Measurements from ENCODE around the gene TMEM131.

The TMEM131 gene

GRCh38 chr2:97711394-97711711, 284.4 kb downstream of the TMEM131 start:
- Mint-ChIP-seq H3K27ac (peak overlapping the region in 2 of 3 experiments; percentile 15 to 68), H3K9me3 (no peaks in the 10 kb centered on the region)

GRCh38 chr2:97708608-97709007, 287.1 kb downstream of the TMEM131 start:
- Mint-ChIP-seq H3K9me3 (no peaks in the 10 kb centered on the region), H3K4me3 (no peak overlapping the region), H3K27me3 (ENCODE audit: low read depth) (peaks cover 3% of the 10 kb centered on the region)

More at GRCh38 chr2:97711394-97711711, 284.4 kb downstream of the TMEM131 start:
- peaks cover 3% of the 10 kb centered on the region for H3K27me3 Mint-ChIP-seq (ENCODE audit: low read depth)
- peaks cover 18% of the 10 kb centered on the region for H3K4me1 Mint-ChIP-seq
- no peak overlapping the region for H3K4me3 Mint-ChIP-seq
- no peaks in the 10 kb centered on the region for H3K36me3 Mint-ChIP-seq (ENCODE audit: low read depth)
- TF ChIP-seq CTCF (IDR thresholded peaks at IDR 0.05; ENCODE audit: unreplicated experiment in 3 of 3): no peak

GRCh38 chr2:97708048-97708380, 287.7 kb downstream of the TMEM131 start:
- peaks cover 3% of the 10 kb centered on the region for H3K27me3 Mint-ChIP-seq (ENCODE audit: low read depth)
- H3K36me3 Mint-ChIP-seq (ENCODE audit: low read depth): no peaks in the 10 kb centered on the region
- no peak overlapping the region for H3K4me3 Mint-ChIP-seq
- H3K27ac Mint-ChIP-seq: no peak overlapping the region
- no peak for TF ChIP-seq CTCF (IDR thresholded peaks at IDR 0.05; ENCODE audit: unreplicated experiment in 3 of 3)
- no peaks in the 10 kb centered on the region for H3K9me3 Mint-ChIP-seq
- H3K4me1 Mint-ChIP-seq: peaks cover 10% of the 10 kb centered on the region

More at GRCh38 chr2:97708608-97709007, 287.1 kb downstream of the TMEM131 start:
- no peak for TF ChIP-seq CTCF (IDR thresholded peaks at IDR 0.05; ENCODE audit: unreplicated experiment in 3 of 3)
- H3K36me3 Mint-ChIP-seq (ENCODE audit: low read depth): no peaks in the 10 kb centered on the region
- no peak overlapping the region for H3K27ac Mint-ChIP-seq
- peaks cover 14% of the 10 kb centered on the region for H3K4me1 Mint-ChIP-seq

- peaks cover 3% of the 10 kb centered on the region for H3K27me3 Mint-ChIP-seq (ENCODE audit: low read depth)
- peaks cover 10% of the 10 kb centered on the region for H3K4me1 Mint-ChIP-seq
- no peaks in the 10 kb centered on the region for H3K36me3 Mint-ChIP-seq (ENCODE audit: low read depth)
- TF ChIP-seq CTCF (IDR thresholded peaks at IDR 0.05; ENCODE audit: unreplicated experiment in 3 of 3): no peak
- no peak overlapping the region for H3K27ac Mint-ChIP-seq
- no peaks in the 10 kb centered on the region for H3K9me3 Mint-ChIP-seq
- H3K4me3 Mint-ChIP-seq: no peak overlapping the region
Observed at GRCh38 chr2:97707362-97708047, 288.2 kb downstream of the TMEM131 start.

- no peaks in the 10 kb centered on the region for H3K9me3 Mint-ChIP-seq
- H3K36me3 Mint-ChIP-seq (ENCODE audit: low read depth): no peaks in the 10 kb centered on the region
- H3K4me3 Mint-ChIP-seq: no peak overlapping the region
- H3K27me3 Mint-ChIP-seq (ENCODE audit: low read depth): peaks cover 3% of the 10 kb centered on the region
- H3K4me1 Mint-ChIP-seq: peaks cover 6% of the 10 kb centered on the region
- TF ChIP-seq CTCF (IDR thresholded peaks at IDR 0.05; ENCODE audit: unreplicated experiment in 3 of 3): no peak
- H3K27ac Mint-ChIP-seq: no peak overlapping the region
Observed at GRCh38 chr2:97706708-97707345, 288.9 kb downstream of the TMEM131 start.

Data from nephron (organoid).